ENCODE results near the gene SLC8B1. TPM values are rescaled to one million over a fixed set of nuclear protein-coding genes. Genes with fewer than 3 reads are reported as not detected.

Gene SLC8B1
- total RNA-seq, 4 donors from 2014 or later, result 19.6 to 31.9 (median 28.5) TPM

DNA sequence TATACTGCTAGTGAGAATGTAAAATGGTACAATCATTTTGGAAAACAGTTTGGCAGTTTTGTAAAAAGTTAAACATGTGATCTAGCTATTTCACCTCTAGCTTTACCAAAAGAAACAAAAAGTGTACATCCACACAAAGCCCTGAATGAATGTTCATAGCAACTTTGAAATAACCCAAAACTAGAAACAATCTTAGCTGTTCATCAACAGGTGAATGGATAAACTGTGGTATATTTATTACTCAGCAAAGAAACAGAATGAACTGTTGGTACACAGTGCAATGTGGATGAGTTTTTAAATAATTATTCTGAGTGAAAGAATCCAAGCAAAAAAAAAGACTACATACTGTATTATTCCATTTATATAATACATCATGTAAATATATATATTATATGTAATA is 77.3 kb downstream of the SLC8B1 start:
- no peak overlapping the region for H3K4me3 ChIP-seq
- no peaks in the 10 kb centered on the region for H3K27me3 ChIP-seq
- intact Hi-C loops (cut with DNase I), result no loop called here
- no peak for DNase-seq
- peaks cover 0 to 12% (median 0%) of the 10 kb centered on the region in 3 donors for H3K9me3 ChIP-seq
- H3K4me1 ChIP-seq, result peaks cover 9 to 45% (median 10%) of the 10 kb centered on the region in 3 donors
- TF ChIP-seq, protein P1, sequence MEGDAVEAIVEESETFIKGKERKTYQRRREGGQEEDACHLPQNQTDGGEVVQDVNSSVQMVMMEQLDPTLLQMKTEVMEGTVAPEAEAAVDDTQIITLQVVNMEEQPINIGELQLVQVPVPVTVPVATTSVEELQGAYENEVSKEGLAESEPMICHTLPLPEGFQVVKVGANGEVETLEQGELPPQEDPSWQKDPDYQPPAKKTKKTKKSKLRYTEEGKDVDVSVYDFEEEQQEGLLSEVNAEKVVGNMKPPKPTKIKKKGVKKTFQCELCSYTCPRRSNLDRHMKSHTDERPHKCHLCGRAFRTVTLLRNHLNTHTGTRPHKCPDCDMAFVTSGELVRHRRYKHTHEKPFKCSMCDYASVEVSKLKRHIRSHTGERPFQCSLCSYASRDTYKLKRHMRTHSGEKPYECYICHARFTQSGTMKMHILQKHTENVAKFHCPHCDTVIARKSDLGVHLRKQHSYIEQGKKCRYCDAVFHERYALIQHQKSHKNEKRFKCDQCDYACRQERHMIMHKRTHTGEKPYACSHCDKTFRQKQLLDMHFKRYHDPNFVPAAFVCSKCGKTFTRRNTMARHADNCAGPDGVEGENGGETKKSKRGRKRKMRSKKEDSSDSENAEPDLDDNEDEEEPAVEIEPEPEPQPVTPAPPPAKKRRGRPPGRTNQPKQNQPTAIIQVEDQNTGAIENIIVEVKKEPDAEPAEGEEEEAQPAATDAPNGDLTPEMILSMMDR (IDR thresholded peaks at IDR 0.05), result no peak
- TF ChIP-seq POLR2A (IDR thresholded peaks at IDR 0.05), result no peak
- no peak overlapping the region for H3K27ac ChIP-seq
- peaks cover 0 to 55% (median 0%) of the 10 kb centered on the region in 3 donors for H3K36me3 ChIP-seq

DNA sequence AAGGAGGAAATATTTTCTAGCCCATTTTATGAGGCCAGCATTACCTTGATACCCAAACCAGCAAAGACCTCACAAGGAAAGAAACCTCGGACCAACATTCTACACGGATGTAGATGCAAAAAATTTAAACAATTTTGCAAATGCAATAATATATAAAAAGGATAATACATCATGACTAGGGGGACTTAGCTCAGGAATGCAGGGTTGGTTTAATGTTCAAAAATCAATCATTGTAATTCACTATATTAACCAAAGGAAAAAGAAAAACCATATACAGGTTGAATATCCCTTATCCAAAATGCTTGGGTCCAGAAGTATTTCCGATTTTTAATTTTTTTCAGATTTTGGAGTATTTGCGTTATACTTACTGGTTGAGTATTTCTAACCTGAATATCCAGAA is 80.6 kb downstream of the SLC8B1 start:
- H3K9me3 ChIP-seq, result peaks cover 0 to 12% (median 0%) of the 10 kb centered on the region in 3 donors
- H3K27ac ChIP-seq, result no peak overlapping the region
- no peak for DNase-seq
- H3K36me3 ChIP-seq, result peaks cover 0 to 61% (median 0%) of the 10 kb centered on the region in 3 donors
- intact Hi-C loops (cut with DNase I), result no loop called here
- H3K4me3 ChIP-seq, result no peak overlapping the region
- 95 to 96% methylated on average over 4 of the region's 4 CpGs for WGBS, 2 donors
- peaks cover 0 to 14% (median 4%) of the 10 kb centered on the region in 3 donors for H3K4me1 ChIP-seq
- H3K27me3 ChIP-seq, result no peaks in the 10 kb centered on the region
- TF ChIP-seq, protein P1 (IDR thresholded peaks at IDR 0.05), result no peak

DNA sequence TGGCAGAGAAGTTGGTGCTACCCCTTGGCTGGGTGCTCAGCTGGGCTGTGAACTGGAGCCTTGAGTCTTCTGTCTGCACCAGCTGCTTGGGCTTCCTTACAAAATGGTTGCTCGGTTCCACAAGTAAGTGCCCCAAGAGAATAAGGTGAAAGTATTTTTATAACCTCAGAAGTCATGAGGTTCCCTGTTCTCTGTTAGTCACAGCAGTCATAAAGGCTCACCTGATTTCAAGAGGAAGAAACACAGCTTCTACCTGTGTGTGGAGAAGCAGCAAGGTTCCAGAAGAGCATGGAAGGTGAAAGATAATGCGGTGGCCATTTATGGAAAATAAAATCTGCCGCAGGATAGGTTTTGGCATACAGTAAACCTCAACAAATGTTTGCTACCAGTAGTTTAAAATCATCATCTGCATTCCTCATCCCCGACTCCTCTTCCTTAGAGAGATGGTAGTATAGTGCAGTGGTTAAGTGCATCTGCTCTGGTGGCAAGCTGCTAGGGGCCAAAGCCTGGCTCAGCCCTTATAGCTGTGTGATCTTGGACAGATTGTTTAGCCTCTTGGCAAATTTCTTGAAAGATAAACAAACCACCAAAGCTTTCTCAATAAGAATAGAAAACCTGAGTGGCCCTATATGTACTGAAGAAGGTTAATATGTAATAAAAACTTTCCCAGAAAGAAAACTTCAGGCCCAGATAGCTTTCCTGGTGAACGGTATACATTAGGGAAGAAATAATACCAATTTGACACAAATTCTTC is 81.2 kb downstream of the SLC8B1 start:
- no peak overlapping the region for H3K4me3 ChIP-seq
- no peak overlapping the region for H3K27ac ChIP-seq
- WGBS, 2 donors, result 89 to 94% methylated on average over 4 to 5 of the region's 5 CpGs
- H3K4me1 ChIP-seq, result peaks cover 0 to 8% (median 0%) of the 10 kb centered on the region in 3 donors
- peaks cover 0 to 66% (median 0%) of the 10 kb centered on the region in 3 donors for H3K36me3 ChIP-seq
- H3K27me3 ChIP-seq, result no peaks in the 10 kb centered on the region
- peaks cover 0 to 12% (median 0%) of the 10 kb centered on the region in 3 donors for H3K9me3 ChIP-seq
- intact Hi-C loops (cut with DNase I), result no loop called here
- no peak for TF ChIP-seq POLR2A (IDR thresholded peaks at IDR 0.05)
- TF ChIP-seq, protein P1 (IDR thresholded peaks at IDR 0.05), result no peak
- DNase-seq, result no peak

DNA sequence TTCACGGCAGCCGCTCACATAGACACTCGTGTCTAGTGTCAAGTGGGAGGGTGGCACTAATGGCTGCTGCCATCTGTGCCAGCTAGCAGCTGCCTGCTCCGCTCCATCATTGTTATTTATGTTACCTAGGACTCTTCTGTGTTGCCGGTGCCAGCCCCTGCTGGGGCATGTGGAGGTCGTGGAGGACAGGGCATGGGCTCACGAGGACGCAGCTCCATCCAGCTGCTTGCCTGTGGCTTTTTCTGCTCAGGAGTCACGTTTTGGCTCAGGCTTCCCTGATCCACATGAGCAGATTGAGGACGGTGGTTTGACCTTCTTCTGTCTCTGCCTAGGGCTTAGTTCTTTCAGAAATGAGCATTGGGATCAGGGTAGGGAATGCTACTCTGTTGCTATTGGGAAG is 82.4 kb downstream of the SLC8B1 start:
- DNase-seq, result no peak
- peaks cover 0 to 7% (median 3%) of the 10 kb centered on the region in 3 donors for H3K4me1 ChIP-seq
- H3K36me3 ChIP-seq, result peaks cover 0 to 72% (median 0%) of the 10 kb centered on the region in 3 donors
- intact Hi-C loops (cut with DNase I), result no loop called here
- H3K27ac ChIP-seq, result no peak overlapping the region
- H3K9me3 ChIP-seq, result peaks cover 0 to 12% (median 0%) of the 10 kb centered on the region in 3 donors
- TF ChIP-seq, protein P1 (IDR thresholded peaks at IDR 0.05), result no peak
- no peak for TF ChIP-seq POLR2A (IDR thresholded peaks at IDR 0.05)
- H3K4me3 ChIP-seq, result no peak overlapping the region
- 78 to 88% methylated on average over 5 to 7 of the region's 10 CpGs for WGBS, 2 donors
- no peaks in the 10 kb centered on the region for H3K27me3 ChIP-seq

DNA sequence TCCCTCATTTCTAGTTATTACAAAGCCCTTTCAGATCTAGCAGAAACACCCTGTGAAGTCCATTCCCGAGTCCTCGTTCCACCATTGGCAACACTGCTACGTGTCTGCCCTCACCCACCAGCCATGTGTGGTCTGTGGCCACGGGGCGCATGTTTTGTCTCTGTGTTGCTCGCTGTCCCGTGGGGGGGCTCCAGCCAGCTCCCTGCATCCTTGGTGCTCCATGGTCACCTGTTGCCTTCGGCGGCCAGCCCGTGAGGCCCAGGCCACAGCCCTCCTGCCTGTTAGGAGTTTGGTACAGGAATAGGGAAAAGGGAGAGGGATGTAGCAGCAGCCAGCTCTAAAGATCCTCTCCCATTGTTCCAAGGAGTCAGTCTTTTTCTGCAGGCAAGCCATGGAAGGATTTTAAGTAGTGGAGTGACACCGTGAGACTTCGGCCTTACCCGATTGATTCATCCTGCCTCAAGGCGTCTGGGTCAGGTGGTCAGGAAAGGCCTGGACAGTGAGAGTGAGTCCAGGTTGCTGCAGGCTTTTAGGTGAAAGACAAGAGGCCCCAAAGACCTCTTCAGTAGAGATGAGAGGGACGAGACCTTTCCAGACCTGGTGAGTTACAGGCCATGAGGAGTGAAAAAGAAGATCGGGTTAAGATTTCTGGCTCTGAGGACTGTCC is 83.4 kb downstream of the SLC8B1 start:
- intact Hi-C loops (cut with DNase I), result no loop called here
- peaks cover 0 to 66% (median 0%) of the 10 kb centered on the region in 3 donors for H3K36me3 ChIP-seq
- 79 to 91% methylated on average over 8 to 12 of the region's 16 CpGs for WGBS, 2 donors
- TF ChIP-seq, protein P1 (IDR thresholded peaks at IDR 0.05), result no peak
- no peak for TF ChIP-seq POLR2A (IDR thresholded peaks at IDR 0.05)
- no peak for DNase-seq
- H3K4me3 ChIP-seq, result no peak overlapping the region
- peaks cover 7 to 17% (median 12%) of the 10 kb centered on the region in 3 donors for H3K4me1 ChIP-seq
- H3K27me3 ChIP-seq, result no peaks in the 10 kb centered on the region
- H3K27ac ChIP-seq, result no peak overlapping the region
- peaks cover 0 to 12% (median 0%) of the 10 kb centered on the region in 3 donors for H3K9me3 ChIP-seq
